Nephron progenitor cell (in vitro differentiated cells): ENCODE measurements around the gene DVL1.

ENCODE experiments used
- DNase-seq: peaks from one replicate; pipeline ENCODE4 v3.0.0; 2021
- H3K27ac Mint-ChIP-seq: 2 replicates; pipeline ENCODE4 v1.8.0; 2021; ENCODE audit warnings: mild to moderate bottlenecking, moderate library complexity, mixed read lengths
- H3K27me3 Mint-ChIP-seq: 2 replicates; pipeline ENCODE4 v1.8.0; 2021; ENCODE audit warnings: mild to moderate bottlenecking, low read depth, mixed read lengths; ENCODE audit not compliant: poor library complexity
- H3K36me3 Mint-ChIP-seq: 2 replicates; pipeline ENCODE4 v1.8.0; 2021; ENCODE audit warnings: low read depth, mixed read lengths
- H3K4me1 Mint-ChIP-seq: 2 replicates; pipeline ENCODE4 v1.8.0; 2021; ENCODE audit warnings: mixed read lengths
- H3K4me3 Mint-ChIP-seq: 2 replicates; pipeline ENCODE4 v1.8.0; 2021; ENCODE audit warnings: mild to moderate bottlenecking, moderate library complexity, mixed read lengths
- H3K9me3 Mint-ChIP-seq: 2 replicates; pipeline ENCODE4 v1.8.0; 2021; ENCODE audit warnings: mild to moderate bottlenecking, moderate library complexity, mixed read lengths
- CTCF ChIP-seq: fragments of 200-600 bp; sonication (generic); IDR thresholded peaks from 2 replicates; pipeline ENCODE4 v1.5.0; 2021; ENCODE audit warnings: antibody characterized with exemption

The DVL1 gene

DNA sequence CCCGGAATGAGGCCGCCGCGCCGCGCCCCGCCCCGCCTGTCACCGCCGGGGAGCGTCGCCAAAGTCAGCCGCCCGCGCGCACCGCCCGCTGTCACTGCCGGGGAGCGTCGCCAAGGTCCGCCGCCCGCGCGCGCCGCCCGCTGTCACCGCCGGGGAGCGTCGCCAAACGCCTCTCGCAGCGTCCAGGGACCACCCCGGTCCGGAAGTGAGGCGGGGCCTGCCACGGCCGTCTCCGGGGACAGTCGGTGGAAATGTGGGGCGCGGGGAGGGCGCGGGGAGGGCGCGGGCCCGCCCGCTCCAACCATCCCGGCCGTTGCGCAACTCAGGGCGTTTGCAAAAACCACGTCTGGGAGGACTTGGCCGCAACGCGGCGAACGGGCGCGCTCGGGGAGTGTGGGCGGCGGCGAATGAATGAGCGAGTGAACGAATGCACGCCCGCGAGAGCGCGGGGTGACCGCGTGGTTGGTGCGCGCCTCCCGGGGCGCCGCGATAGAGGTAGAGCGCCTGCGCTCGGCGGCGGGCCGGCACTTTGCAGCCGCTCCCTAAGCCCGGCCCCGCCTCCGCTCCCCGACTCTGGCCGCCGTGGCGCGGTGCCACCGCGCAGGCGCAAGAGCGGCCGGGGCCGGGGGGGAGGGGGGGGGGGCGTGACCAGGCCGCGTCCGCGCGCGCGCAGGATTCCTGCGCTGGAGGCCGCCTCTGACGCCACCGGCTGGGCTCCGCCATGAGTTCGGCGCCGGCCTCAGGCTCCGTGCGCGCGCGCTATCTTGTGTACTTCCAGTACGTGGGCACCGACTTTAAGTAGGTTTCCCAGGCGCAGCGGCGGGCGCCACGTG, 41.1 kb downstream of the DVL1 start, which contains the start of the genes ACAP3 and PUSL1:
TSS of gene ACAP3 (minus strand) at position 8 of the 833 bp plus-strand sequence. CDS start 115 bp downstream, outside the sequence.
TSS of gene PUSL1 (plus strand) at position 675 of the 833 bp plus-strand sequence. CDS start at position 722, 47 bp downstream.
- no peak for TF ChIP-seq CTCF
- Mint-ChIP-seq H3K27me3 (peaks cover 6% of the 10 kb centered on the region), H3K4me1 (peaks cover 27% of the 10 kb centered on the region), H3K9me3 (no peaks in the 10 kb centered on the region), H3K27ac (no peak within 1 kb of the TSS), H3K36me3 (no peaks in the 10 kb centered on the region), H3K4me3 (peak within 1 kb of the TSS; percentile 85)
- peak; percentile 86 for DNase-seq

DNA sequence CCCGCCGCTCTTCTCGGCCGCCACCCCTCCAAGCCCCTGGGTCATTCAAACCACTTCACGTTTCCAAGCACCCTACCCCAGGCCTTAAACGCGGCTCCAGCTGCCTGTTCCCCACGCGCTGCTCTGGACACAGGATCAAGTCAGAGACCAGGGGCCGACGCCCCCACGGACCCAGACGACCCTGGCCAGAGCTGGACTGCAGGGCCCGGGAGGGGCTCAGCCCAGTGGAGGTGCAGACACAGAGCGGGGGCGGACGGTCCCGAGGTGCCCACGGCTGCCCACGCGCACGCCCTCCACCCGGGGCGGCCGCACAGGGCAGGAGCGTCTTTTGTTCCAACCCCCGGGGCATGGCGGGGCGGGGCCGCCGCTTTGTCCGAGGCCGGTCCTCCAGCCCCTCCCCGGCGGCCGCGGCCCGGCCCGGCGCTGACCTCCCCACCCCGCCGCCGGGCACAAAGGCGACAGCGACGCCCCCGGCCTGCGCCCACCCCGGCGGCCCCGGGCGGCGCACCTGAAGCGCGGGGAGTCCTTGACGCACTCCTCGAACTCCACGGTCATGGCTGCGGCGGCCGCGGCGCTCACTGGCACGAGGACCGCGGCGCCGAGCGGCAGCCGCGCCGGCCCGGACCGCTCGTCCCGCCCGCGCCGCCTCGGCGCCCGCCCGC, 41.8 kb downstream of the DVL1 start:
- Mint-ChIP-seq H3K9me3 (no peaks in the 10 kb centered on the region), H3K27me3 (peaks cover 6% of the 10 kb centered on the region), H3K36me3 (no peaks in the 10 kb centered on the region), H3K27ac (no peak overlapping the region), H3K4me1 (peaks cover 27% of the 10 kb centered on the region), H3K4me3 (peak overlapping the region; percentile 85)
- TF ChIP-seq CTCF: no peak
- no peak for DNase-seq

DNA sequence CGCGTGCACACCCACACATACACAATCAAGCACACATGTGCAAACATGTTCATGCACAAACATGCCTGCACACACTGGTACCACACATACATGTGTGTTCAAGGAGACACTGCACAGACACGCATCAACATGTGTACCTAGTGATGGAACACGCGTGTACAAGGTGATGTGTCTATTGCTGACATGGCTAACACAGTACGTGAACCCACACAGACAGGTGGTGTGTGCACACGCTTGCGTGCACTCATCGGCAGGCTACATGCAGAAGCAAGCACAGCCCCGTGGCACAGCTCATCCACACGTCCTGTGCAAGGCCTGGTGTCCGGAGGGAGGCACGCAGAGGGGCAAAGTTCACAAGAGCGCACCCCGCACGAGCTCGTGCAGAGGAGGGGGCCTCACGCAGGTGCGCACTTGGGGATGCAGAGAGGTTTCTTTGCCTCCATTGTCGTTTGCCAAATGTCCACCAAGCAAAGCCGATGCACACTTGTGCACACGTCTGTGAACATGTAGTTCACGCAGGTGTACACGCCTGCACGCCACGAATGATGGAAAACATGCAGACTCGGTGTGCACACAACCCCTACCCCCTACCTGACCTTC, 42.5 kb downstream of the DVL1 start:
- peaks cover 27% of the 10 kb centered on the region for H3K4me1 Mint-ChIP-seq
- peak overlapping the region; percentile 85 for H3K4me3 Mint-ChIP-seq
- no peak overlapping the region for H3K27ac Mint-ChIP-seq
- no peak for DNase-seq
- no peaks in the 10 kb centered on the region for H3K36me3 Mint-ChIP-seq
- TF ChIP-seq CTCF: no peak
- H3K9me3 Mint-ChIP-seq: no peaks in the 10 kb centered on the region
- peaks cover 6% of the 10 kb centered on the region for H3K27me3 Mint-ChIP-seq

DNA sequence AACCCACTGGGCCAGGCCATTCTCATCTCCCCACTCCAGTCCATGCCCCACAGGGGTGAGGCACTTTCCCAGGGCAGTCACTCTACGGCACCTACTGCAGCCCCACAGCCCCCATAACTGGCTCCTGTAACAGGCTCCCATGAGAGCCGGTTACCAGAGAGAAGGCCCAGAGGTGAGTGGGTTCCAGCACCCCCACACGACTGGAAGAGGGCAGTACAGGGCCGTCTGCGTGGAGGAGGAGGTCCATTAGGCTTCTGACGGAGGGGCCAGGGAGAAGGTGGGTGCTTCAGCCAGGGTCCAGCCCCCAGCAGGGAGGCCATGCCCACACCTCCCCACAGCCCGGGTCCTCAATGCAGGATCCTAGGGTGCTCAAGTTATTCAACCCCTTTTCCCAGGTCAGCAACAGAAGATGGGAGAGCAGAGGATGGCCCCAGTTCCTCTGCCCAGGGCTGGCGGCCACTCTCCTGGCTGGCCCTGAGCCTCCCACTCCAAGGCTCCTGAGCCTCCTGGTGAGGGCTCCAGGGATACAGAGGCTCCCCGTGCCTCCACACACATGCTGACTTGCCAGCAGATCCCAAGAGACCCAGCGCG, 43.1 kb downstream of the DVL1 start:
- Mint-ChIP-seq H3K27ac (peak overlapping the region; percentile 51), H3K4me1 (peaks cover 27% of the 10 kb centered on the region), H3K4me3 (peak overlapping the region; percentile 85), H3K27me3 (peaks cover 6% of the 10 kb centered on the region), H3K36me3 (no peaks in the 10 kb centered on the region), H3K9me3 (no peaks in the 10 kb centered on the region)
- DNase-seq: no peak
- no peak for TF ChIP-seq CTCF

GRCh38 chr1:1305300-1306069, 43.7 kb downstream of the DVL1 start:
- H3K4me1 Mint-ChIP-seq: peaks cover 27% of the 10 kb centered on the region
- no peaks in the 10 kb centered on the region for H3K9me3 Mint-ChIP-seq
- H3K27me3 Mint-ChIP-seq: peaks cover 3% of the 10 kb centered on the region
- DNase-seq: no peak
- peak overlapping the region; percentile 51 for H3K27ac Mint-ChIP-seq
- no peak for TF ChIP-seq CTCF
- H3K4me3 Mint-ChIP-seq: peak overlapping the region; percentile 85
- no peaks in the 10 kb centered on the region for H3K36me3 Mint-ChIP-seq
